Adipose tissue (tissue), 3 donors: ENCODE data around the gene ADSS1. TPM values are rescaled to one million over a fixed set of nuclear protein-coding genes. Genes with fewer than 3 reads are reported as not detected.
"Not testable (repeated sequence)": the region's sequence is repeated elsewhere in the genome, so short reads cannot be mapped to it uniquely, and the experiment has no call there.

Experiments used
- H3K27ac ChIP-seq: one replicate; pipeline ENCODE4 v1.5.1; 2013; ENCODE audit warnings: low read depth, low read length
- WGBS, 3 donors: extraction: QIAGEN DNeasy Blood & Tissue Kit; methylation state at CpG; one replicate each; pipeline ENCODE4 v1.1.7; 2013; 5-methylcytosine and 5-hydroxymethylcytosine counted together
- polyA plus RNA-seq, 3 donors: library from polyadenylated mRNA; stranded (reverse); fragments of 200-250 nt; gene quantifications; one replicate each; pipeline ENCODE4 v1.2.3, GENCODE V29; 2013
- donor health status: healthy with polysubstance abuse.
- donor health status: Bipolar disorder and iron deficiency.
- donor health status: healthy.

Gene ADSS1
- polyA plus RNA-seq, 3 donors, result 4.3 to 13.6 (median 12.6) TPM

DNA sequence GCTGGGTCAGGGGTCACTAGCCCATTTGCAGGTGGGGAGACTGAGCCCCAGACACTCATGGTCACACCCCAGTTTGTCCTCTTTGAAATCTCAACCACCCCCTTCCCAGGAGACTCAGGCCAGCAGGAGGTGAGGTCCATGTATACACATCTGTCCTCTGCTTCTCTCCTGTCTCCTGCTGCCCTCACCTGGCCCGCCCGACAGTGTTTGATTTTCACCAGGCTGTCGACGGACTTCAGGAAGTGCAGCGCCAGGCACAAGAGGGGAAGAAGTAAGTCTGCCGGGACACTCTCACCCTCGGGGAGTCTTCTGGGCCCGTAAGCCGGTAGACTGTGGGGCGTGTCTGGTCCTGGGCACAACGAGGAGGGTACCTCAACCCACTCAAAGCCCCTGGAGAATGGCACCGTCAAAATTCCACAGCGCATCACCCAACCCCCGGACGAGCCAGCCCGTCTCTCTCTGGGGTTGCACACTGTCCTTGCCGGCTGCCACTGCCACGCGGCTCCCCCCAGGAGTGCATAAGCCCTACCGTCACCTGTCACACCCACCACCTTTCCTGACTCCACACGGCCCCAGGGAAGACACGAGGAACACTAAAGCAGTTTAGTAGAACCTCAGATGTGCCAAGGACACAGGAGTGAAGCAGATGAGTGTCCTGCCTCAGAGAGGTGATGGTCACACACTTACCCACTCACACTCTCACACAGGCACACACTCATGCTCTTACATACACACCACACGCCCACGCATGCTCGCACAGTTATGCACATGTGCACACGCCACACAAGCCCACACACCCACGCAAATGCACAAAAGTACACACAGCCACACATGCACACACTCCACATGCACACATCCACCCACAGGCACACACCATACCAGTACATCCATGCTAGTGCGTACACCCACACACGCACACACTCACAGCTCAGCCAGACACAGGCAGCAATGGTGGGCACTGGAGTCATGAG lies 15.8 kb downstream of the ADSS1 start:
- no peak overlapping the region for H3K27ac ChIP-seq
- WGBS, 3 donors, result 84 to 89% (median 88%) methylated on average over 28 to 29 of the region's 29 CpGs

- WGBS, 3 donors, result 89 to 93% (median 92%) methylated on average over 29 of the region's 29 CpGs
- H3K27ac ChIP-seq, result no peak overlapping the region
Observed at GRCh38 chr14:104741108-104741802, 17.2 kb downstream of the ADSS1 start.

DNA sequence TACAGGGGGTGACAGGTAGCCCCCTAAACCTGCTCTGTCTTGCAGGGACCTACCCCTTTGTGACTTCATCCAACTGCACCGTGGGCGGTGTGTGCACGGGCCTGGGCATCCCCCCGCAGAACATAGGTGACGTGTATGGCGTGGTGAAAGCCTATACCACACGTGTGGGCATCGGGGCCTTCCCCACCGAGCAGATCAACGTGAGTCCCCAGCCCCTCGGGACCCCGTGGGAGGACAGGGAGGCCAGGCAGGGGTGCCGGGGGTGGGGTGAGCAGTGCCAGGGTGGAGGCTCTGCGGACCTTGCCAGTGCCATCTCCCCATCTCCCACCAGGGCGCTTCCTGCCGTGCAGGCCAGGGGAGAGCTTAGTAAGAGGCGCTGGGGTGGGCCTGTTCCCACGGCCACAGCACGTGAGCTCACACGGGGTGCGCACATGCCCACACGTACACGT lies 17.8 kb downstream of the ADSS1 start:
- 89 to 94% (median 93%) methylated on average over 22 to 23 of the region's 23 CpGs for WGBS, 3 donors
- no peak overlapping the region for H3K27ac ChIP-seq

DNA sequence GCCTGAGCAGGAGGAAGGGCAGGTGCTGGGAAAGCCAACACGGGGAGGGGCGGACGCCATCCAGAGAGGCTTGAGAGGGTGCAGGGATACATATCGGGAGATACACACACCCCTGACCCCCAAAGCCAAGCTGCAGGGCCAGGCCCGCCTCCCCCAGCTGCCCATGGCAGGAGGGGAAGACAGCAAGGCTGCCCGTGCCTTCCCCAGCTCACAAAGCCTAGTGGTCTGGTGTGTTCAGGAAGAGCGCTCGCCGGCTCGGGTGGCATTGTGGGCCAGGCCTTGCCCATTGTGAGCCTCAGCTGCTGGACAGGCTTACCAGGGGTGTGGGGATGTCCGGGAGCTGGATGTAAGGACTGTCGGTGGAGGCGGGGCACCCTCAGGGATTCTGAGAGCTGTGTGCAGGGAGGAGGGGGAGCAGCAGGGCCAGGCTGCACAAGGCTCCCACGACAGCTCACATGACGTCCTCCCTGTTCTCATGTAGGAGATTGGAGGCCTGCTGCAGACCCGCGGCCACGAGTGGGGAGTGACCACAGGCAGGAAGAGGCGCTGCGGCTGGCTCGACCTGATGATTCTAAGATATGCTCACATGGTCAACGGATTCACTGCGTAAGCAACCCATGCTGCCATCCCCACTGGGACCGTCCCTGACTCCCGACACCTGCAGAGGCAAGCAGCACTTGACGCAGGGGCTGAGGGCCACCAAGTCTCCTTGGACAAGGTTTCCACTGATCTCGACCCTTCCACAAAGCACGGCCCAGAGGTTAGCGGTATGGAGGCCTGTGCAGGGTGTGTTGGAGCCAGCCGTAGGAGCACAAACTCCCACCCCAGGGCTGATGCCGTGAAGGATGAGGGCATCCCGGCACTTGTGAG lies 18.8 kb downstream of the ADSS1 start:
- H3K27ac ChIP-seq, result no peak overlapping the region
- WGBS, 3 donors, result 89 to 96% (median 92%) methylated on average over 30 to 32 of the region's 32 CpGs

GRCh38 chr14:104743461-104744380 lies 19.7 kb downstream of the ADSS1 start:
- 85 to 92% (median 92%) methylated on average over 28 of the region's 28 CpGs for WGBS, 3 donors
- no peak overlapping the region for H3K27ac ChIP-seq

DNA sequence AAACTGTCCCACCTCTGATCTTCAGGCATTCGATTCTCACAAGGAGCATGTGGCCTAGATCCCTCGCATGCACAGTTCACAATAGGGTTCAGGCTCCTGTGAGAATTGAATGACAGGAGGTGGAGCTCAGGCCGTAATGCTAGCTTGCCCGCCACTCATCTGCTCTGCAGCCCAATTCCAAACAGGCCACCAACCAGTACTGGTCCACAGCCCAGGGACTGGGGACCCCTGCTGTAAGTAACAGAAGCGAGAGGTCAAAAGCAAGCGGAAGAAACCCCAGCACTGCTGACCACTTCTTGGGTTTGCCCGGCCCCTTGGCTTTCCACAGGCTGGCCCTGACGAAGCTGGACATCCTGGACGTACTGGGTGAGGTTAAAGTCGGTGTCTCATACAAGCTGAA lies 20.5 kb downstream of the ADSS1 start:
- H3K27ac ChIP-seq, result no peak overlapping the region
- 92 to 96% (median 93%) methylated on average over 10 of the region's 10 CpGs for WGBS, 3 donors

GRCh38 chr14:104745431-104745830 lies 21.4 kb downstream of the ADSS1 start:
- H3K27ac ChIP-seq, result no peak overlapping the region
- WGBS, 3 donors, result 93 to 97% (median 95%) methylated on average over 9 of the region's 9 CpGs

DNA sequence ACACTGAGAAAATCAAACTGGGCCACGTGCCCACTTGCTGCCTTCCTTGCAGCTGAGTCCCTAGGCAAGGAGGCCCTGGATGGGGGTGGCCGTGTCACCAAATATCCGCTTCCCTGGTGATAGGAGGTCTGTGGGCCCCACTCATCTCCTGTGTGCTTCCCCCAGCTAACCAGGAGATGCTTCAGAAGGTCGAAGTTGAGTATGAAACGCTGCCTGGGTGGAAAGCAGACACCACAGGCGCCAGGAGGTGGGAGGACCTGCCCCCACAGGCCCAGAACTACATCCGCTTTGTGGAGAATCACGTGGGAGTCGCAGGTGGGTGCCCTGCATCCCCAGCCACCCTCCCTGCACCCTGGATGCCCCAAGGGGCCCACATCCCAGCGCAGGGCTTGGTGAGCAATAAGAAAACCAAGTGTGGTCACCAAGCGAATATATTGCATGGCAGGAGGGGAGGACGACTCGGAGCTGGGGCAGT lies 22.1 kb downstream of the ADSS1 start:
- no peak overlapping the region for H3K27ac ChIP-seq
- 80 to 93% (median 90%) methylated on average over 13 of the region's 13 CpGs for WGBS, 3 donors

GRCh38 chr14:104746934-104747481 lies 23.0 kb downstream of the ADSS1 start:
- 44 to 72% (median 64%) methylated on average over 7 of the region's 7 CpGs for WGBS, 3 donors
- H3K27ac ChIP-seq, result no peak overlapping the region

DNA sequence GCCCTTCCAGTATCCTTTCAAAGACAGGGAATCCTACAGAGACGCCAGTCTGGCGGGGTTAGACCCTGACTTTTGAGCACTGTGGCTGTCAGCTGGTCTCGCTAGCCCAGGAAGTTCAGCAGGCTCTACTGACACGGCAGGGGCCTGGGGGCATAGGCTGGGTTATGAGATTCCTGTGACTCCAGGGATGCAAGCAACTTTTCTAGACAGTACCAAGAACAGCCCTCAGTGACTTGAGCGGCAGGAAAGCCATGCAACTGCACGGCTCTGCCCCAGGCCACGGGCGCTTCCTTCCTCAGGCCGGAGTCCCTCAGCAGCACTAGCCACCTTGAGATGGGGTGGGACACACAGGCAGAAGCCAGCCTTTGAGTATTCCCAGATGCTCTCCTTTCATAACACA lies 23.8 kb downstream of the ADSS1 start:
- 68 to 85% (median 70%) methylated on average over 9 of the region's 9 CpGs for WGBS, 3 donors
- H3K27ac ChIP-seq, result no peak overlapping the region

GRCh38 chr14:104749111-104749649 lies 25.2 kb downstream of the ADSS1 start:
- H3K27ac ChIP-seq, result no peak overlapping the region
- WGBS, 3 donors, result 50 to 68% (median 54%) methylated on average over 11 of the region's 11 CpGs

DNA sequence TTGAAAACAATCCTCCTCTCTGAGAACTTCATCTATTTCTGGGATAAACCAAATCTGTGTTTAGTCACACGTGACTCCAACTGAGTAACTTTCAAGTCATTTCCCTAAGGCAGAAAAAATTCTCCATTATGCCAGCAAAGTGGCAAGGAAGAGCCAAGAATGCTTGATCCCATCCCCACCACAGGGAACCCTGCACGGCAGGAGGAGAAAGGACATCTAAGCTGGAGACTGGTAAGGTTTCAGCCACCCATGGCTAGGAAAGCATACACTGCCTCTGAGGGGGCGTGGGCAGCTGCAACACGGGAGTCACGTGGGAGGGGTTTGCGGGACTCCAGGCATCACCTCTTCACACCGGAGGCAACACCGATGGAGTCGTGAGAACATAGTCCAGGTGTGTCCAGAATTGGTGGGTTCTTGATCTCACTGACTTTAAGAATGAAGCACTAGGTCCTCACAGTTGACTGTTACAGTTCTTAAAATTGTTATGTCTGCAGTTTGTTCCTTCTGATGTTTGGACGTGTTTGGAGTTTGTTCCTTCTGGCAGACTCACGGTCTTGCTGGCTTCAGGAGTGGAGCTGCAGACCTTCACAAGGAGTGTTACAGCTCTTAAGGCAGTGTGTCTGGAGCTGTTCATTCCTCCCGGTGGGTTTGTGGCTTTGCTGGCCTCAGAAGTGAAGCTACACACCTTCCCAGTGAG lies 26.2 kb downstream of the ADSS1 start:
- no peak overlapping the region for H3K27ac ChIP-seq
- 75 to 84% (median 80%) methylated on average over 12 of the region's 12 CpGs for WGBS, 3 donors

- H3K27ac ChIP-seq, result not testable (repeated sequence)
- WGBS, 3 donors, result 87 to 94% (median 90%) methylated on average over 5 of the region's 5 CpGs
Observed at GRCh38 chr14:104750753-104751057, 26.7 kb downstream of the ADSS1 start.

- H3K27ac ChIP-seq, result no peak overlapping the region
- WGBS, 3 donors, result 69 to 83% (median 76%) methylated on average over 66 to 90 of the region's 90 CpGs
Observed at GRCh38 chr14:104751539-104752422, 27.8 kb downstream of the ADSS1 start.

DNA sequence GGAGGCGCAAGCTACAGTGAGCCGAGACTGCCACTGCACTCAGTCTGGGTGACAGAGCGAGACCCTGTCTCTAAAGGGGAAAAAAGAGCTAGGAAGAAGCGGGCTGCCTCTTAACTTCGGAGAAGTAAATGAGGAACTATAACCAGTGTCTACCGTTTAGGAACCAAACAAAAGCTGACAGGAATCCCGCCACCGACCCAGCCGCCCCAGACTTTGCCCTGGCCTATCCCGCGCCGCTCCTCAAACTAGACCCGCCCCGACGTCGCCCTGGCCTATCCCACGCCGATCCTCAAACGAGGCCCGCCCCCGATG lies 28.4 kb downstream of the ADSS1 start:
- H3K27ac ChIP-seq, result no peak overlapping the region
- 1 to 5% (median 2%) methylated on average over 20 to 21 of the region's 21 CpGs for WGBS, 3 donors
